Astrocyte of the spinal cord (primary cell): ENCODE data around the gene MON2.
"Not testable (repeated sequence)": the region's sequence is repeated elsewhere in the genome, so short reads cannot be mapped to it uniquely, and the experiment has no call there.

ENCODE experiments used
- DNase-seq: peaks from one replicate; pipeline ENCODE4 v3.0.0; 2011; ENCODE audit warnings: low read depth, low spot score
- H3K4me3 ChIP-seq: 2 replicates; pipeline ENCODE4 v1.5.1; 2011; ENCODE audit warnings: low read depth, mild to moderate bottlenecking, low read length, moderate library complexity
- CTCF ChIP-seq: IDR thresholded peaks from 2 replicates; pipeline ENCODE4 v1.5.1; 2012; ENCODE audit warnings: low read depth, mild to moderate bottlenecking, low read length, inconsistent platforms
- in situ Hi-C: cut with HindIII; loops from 2 replicates; pipeline ENCODE4 v1.10.0; 2017; ENCODE audit warnings: low sequenced_read_pairs

Gene MON2

DNA sequence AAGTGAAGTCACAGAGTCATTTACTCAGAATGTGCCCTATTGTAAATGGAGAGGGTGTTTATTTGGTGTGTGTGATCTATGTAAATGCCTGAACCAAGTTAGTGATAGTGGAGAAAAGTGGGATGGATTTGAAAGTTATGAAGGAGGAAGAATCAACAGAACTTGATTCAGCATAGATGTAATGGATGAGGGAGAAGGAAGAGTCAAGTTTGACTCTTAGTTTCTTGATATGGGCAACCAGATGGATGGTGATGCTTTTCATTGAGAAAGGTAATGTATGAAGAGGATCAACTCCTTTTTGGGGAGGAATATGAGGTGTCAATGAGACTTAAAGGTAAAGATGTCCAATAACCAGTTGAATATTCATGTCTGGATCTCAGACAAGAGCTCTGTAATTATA, 6.7 kb upstream of the MON2 start:
- in situ Hi-C loops = no loop called here
- no peak for DNase-seq
- no peak for TF ChIP-seq CTCF

DNA sequence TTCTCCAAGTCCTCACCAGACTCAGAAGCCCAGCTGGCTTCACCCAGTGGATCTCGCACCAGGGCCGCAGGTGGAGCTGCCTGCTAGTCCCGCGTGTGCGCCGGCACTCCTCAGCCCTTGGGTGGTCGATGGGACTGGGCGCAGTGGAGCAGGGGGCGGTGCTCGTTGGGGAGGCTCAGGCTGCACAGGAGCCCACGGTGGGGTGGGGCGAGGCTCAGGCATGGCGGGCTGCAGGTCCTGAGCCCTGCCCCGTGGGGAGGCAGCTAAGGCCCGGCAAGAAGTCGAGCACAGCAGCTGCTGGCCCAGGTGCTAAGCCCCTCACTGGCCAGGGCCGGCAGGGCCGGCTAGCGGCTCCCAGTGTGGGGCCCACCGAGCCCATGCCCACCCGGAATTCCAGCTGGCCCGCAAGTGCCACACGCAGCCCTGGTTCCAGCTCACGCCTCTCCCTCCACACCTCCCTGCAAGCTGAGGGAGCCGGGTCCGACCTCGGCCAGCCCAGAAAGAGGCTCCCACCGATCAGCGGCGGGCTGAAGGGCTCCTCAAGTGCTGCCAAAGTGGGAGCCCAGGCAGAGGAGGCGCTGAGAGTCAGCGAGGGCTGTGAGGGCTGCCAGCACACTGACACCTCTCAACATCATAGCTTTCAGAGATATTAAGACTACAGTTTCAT, 5.3 kb upstream of the MON2 start:
- DNase-seq, in situ Hi-C loops, H3K4me3 ChIP-seq: not testable (repeated sequence)

More for the DNA sequence above, 6.7 kb upstream of the MON2 start:
- no peak overlapping the region for H3K4me3 ChIP-seq

DNA sequence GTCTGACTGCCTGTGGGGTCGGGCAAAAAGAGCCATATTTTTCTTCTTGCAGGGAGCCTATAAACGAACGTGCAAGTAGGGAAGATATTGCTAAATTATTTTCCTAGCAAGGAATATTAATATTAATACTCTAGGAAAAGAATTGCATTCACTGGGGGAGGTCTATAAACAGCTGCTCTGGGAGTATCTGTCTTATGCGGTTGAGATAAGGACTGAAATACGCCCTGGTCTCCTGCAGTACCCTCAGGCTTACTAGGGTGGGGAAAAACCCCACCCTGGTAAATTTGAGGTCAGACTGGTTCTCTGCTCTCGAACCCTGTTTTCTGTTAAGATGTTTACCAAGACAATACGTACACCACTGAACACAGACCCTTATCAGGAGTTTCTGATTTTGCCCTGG, 3.4 kb upstream of the MON2 start:
- DNase-seq, in situ Hi-C loops, H3K4me3 ChIP-seq: not testable (repeated sequence)

GRCh38 chr12:62466018-62466593, 520 bp upstream of the MON2 start:
- in situ Hi-C loops = no loop called here
- peak; percentile 44 for DNase-seq
- no peak for TF ChIP-seq CTCF
- H3K4me3 ChIP-seq = peak overlapping the region; percentile 69

GRCh38 chr12:62468397-62468796, 1.8 kb downstream of the MON2 start:
- H3K4me3 ChIP-seq = peak overlapping the region; percentile 24
- DNase-seq = no peak
- in situ Hi-C loops = no loop called here
- TF ChIP-seq CTCF = no peak

DNA sequence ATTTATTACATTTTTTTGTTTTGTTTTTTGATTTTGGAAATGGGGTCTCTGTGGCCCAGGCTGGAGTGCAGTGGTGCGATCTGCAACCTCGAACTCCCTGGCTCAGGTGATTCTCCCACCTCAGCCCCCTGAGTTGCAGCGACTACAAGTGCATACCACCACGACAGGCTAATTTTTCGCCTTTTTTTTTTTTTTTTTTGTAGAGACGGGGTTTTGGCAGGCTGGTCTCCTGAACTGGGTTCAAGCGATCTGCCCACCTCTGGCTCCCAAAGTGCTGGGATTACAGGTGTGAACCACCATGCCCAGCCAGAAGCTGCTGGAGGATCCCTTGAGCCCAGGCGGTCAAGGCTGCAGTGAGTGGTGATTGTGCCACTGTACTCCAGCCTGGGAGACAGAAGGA, 2.3 kb downstream of the MON2 start:
- no peak for TF ChIP-seq CTCF
- peak overlapping the region; percentile 6 for H3K4me3 ChIP-seq
- DNase-seq = no peak
- in situ Hi-C loops = no loop called here

DNA sequence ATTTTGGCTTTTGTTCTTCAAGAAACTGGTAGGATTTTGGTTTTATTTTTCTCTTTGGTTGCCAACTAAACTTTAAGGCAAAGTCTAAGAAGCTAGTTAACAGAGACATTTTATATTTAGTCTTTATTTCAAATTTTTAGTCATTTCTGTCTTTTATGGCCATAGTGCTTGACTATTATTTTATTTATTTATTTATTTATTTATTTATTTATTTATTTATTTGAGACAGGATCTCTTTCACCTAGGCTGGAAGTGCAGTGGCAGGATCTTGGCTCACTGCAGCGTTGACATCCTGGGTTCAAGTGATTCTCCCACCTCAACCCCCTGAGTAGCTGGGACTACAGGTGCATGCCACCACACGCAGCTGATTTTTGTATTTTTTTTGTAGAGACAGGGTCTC, 3.1 kb downstream of the MON2 start:
- H3K4me3 ChIP-seq = no peak overlapping the region
- in situ Hi-C loops = no loop called here
- no peak for TF ChIP-seq CTCF
- no peak for DNase-seq
